Measurements from ENCODE around the gene PABPN1L. TPM values are rescaled to one million over a fixed set of nuclear protein-coding genes. Genes with fewer than 3 reads are reported as not detected.
"Not testable (repeated sequence)": the region's sequence is repeated elsewhere in the genome, so short reads cannot be mapped to it uniquely, and the experiment has no call there.

PABPN1L gene
- total RNA-seq, 1 donor from 2014 or later, result not detected

GRCh38 chr16:88901718-88902337 is 35.4 kb upstream of the PABPN1L start:
- no peak for DNase-seq (ENCODE audit: low spot score)

GRCh38 chr16:88900662-88901052 is 34.2 kb upstream of the PABPN1L start:
- no peak for DNase-seq (ENCODE audit: low spot score)

- no peak for DNase-seq (ENCODE audit: low spot score)
Measured at GRCh38 chr16:88899901-88900661, 33.6 kb upstream of the PABPN1L start.

- no peak for DNase-seq (ENCODE audit: low spot score)
Measured at GRCh38 chr16:88897696-88898425, 31.4 kb upstream of the PABPN1L start.

- no peak for DNase-seq (ENCODE audit: low spot score)
Measured at GRCh38 chr16:88896238-88897070, 30.0 kb upstream of the PABPN1L start.

- no peak for DNase-seq (ENCODE audit: low spot score)
Measured at GRCh38 chr16:88895335-88895734, 28.9 kb upstream of the PABPN1L start.

- DNase-seq (ENCODE audit: low spot score), result no peak
Measured at GRCh38 chr16:88894681-88895300, 28.3 kb upstream of the PABPN1L start.

GRCh38 chr16:88894266-88894665 is 27.8 kb upstream of the PABPN1L start:
- DNase-seq (ENCODE audit: low spot score), result not testable (repeated sequence)

- no peak for DNase-seq (ENCODE audit: low spot score)
Measured at GRCh38 chr16:88893127-88893968, 26.9 kb upstream of the PABPN1L start.

GRCh38 chr16:88892065-88892464 is 25.6 kb upstream of the PABPN1L start:
- no peak for DNase-seq (ENCODE audit: low spot score)

GRCh38 chr16:88891083-88891482 is 24.6 kb upstream of the PABPN1L start:
- DNase-seq (ENCODE audit: low spot score), result no peak

GRCh38 chr16:88889702-88890352 is 23.4 kb upstream of the PABPN1L start:
- not testable (repeated sequence) for DNase-seq (ENCODE audit: low spot score)

GRCh38 chr16:88888461-88889387 is 22.3 kb upstream of the PABPN1L start:
- DNase-seq (ENCODE audit: low spot score), result no peak

- DNase-seq (ENCODE audit: low spot score), result no peak
Measured at GRCh38 chr16:88888057-88888456, 21.6 kb upstream of the PABPN1L start.

GRCh38 chr16:88886845-88887521 is 20.5 kb upstream of the PABPN1L start:
- DNase-seq (ENCODE audit: low spot score), result no peak

GRCh38 chr16:88886420-88886844 is 20.0 kb upstream of the PABPN1L start:
- no peak for DNase-seq (ENCODE audit: low spot score)

GRCh38 chr16:88885693-88886280 is 19.3 kb upstream of the PABPN1L start:
- no peak for DNase-seq (ENCODE audit: low spot score)

All from mesenteric fat pad (tissue), 1 donor.